ENCODE data around the gene C13orf46. TPM values are rescaled to one million over a fixed set of nuclear protein-coding genes. Genes with fewer than 3 reads are reported as not detected.

Gene C13orf46
- 0.15 to 0.49 TPM (median 0.20 TPM) in 4 of 5 replicates, not detected in the other for total RNA-seq (2022; extraction: Qiagen RNA extraction; ENCODE audit: low read depth)

DNA sequence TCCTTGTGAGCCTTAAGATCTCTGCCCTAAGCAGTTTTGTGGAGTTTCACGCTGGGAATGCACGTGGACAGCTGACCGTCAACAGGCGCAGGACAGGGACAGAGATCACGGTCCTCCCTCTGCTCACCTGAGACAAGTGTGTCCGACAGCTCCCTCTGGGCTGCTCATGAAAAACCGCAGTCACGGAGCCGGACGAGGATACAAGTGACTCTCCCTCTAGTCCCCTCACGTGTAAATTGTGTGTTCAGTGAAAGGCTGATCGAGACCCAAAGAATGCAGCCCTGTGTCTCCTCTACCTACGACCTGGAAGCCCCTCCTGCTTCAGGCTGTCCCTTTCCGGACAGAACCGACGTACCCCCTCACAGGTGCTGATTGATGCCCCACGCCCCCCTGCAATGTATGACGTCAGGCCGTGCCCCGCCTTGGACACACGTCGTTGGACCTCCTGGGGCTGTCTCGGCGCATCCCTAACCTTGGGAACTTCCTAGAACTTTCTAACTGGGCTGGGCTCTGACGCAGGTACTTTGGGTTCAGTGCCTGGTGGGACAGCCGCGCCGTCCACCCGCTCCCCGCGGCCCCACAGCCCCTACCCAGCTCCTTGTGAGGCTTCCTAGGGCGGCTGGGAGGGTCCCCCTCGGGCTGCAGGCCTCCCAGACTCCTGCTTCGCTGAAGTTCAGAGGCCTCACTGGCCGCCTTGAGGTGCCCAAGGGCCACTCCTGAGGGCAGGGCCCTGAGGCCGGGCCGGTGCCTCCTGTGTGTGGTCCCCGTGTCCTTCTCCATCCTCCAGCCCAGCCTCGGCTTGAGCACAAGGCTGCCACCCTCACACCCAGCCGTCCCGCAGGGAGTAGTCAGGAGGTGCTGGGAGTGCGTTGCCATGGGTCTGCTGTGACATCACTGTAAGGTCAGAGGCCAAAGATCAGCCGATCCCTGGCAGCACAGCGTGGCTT is at the start of gene C13orf46:
Gene C13orf46, minus strand, starts transcription at position 859 of the 947 bp plus-strand sequence. Its CDS starts 79 bp downstream, at position 780.

Other genes starting within 250 kb of the C13orf46 start
- gene TMEM255B, start 214.8 kb downstream of the C13orf46 start, total RNA-seq (2022; extraction: Qiagen RNA extraction; ENCODE audit: low read depth): 0.86 to 1.2 TPM (median 1.1 TPM) in 5 replicates
- gene GAS6, start 110.0 kb downstream of the C13orf46 start, total RNA-seq (2022; extraction: Qiagen RNA extraction; ENCODE audit: low read depth): 4.6 to 9.5 TPM (median 7.7 TPM) in 5 replicates
- gene RASA3, start 158.5 kb upstream of the C13orf46 start, total RNA-seq (2022; extraction: Qiagen RNA extraction; ENCODE audit: low read depth): 9.2 to 12.7 TPM (median 11.1 TPM) in 5 replicates
- not detected in 5 replicates for gene CFAP97D2, start 205.2 kb upstream of the C13orf46 start, total RNA-seq (2022; extraction: Qiagen RNA extraction; ENCODE audit: low read depth)

All from A549 treated with ZK216348 at 1 μM for 4 hours (cell line).